ENCODE data around the gene CUX1.

DNA sequence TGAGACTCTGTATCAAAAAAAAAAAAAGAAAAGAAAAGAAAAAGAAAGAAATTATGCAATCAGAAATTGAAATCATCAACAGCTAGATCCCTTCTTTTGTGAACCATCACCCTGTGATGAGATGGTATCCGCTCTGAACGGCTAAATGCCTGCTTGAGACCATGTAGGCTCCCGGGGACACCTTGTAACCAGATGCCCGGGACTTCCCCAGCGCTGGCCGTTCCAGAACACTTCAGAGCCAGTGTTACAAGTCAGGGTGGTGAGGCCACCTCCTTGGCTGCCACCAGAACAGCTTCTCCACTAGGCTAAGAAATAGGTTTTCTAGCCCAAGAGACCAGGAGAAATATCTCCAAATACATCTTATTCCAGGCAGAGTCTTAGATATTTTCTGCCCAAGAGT lies 349.8 kb downstream of the CUX1 start:
- TF ChIP-seq CTCF (IDR thresholded peaks at IDR 0.05), result no peak
- no peak for TF ChIP-seq POLR2A (IDR thresholded peaks at IDR 0.05)

Measured in suprapubic skin (tissue), 3 donors.